IMR-90 (cell line): ENCODE data around the gene CEP57L1. TPM values are rescaled to one million over a fixed set of nuclear protein-coding genes. Genes with fewer than 3 reads are reported as not detected.

Experiments
- ATAC-seq: fragments of 200-7000 bp; cut with Tn5 transposase; 2 replicates; pipeline ENCODE4 v1.9.1; 2020; ENCODE audit warnings: low read depth, mild to moderate bottlenecking, moderate library complexity
- BruUV-seq: library from RNA; stranded (reverse); fragments of 400-500 nt; replicated peaks from 2 replicates; lab custom pipeline; 2021; lab: Mats Ljungman, UMichigan
- CTCF ChIA-PET: fragments of 300-600 bp; formaldehyde crosslinking; extraction: SDS; loops from one replicate; lab custom pipeline; 2021; ENCODE audit warnings: antibody characterized with exemption; lab: Yijun Ruan, JAX
- POLR2A ChIA-PET: fragments of 300-600 bp; sonication (Branson Sonifier 250); formaldehyde crosslinking; loops from one replicate; lab custom pipeline; 2022; ENCODE audit warnings: antibody characterized with exemption; ENCODE audit not compliant: unreplicated experiment; lab: Charles Lee
- DNase-seq: peaks from one replicate; pipeline ENCODE4 v3.0.0; 2013
- H2AFZ ChIP-seq: replicated peaks from 2 replicates; pipeline ENCODE3; 2013; ENCODE audit warnings: low read length, mild to moderate bottlenecking; ENCODE audit not compliant: poor library complexity
- H2AK5ac ChIP-seq: 2 replicates; pipeline ENCODE4 v1.6.1; 2013; ENCODE audit warnings: low read depth, low read length, inconsistent platforms
- H2AK9ac ChIP-seq: replicated peaks from 2 replicates; pipeline ENCODE3; 2013; ENCODE audit warnings: mild to moderate bottlenecking, low read depth, low read length, moderate library complexity; ENCODE audit not compliant: poor library complexity
- H2BK120ac ChIP-seq: 2 replicates; pipeline ENCODE4 v1.6.1; 2013; ENCODE audit warnings: low read depth, low read length, inconsistent platforms
- H2BK15ac ChIP-seq: 3 replicates; pipeline ENCODE4 v1.6.1; 2013; ENCODE audit warnings: low read depth, low read length, inconsistent platforms
- H2BK20ac ChIP-seq: 2 replicates; pipeline ENCODE4 v1.6.1; 2013; ENCODE audit warnings: low read depth, mild to moderate bottlenecking, inconsistent platforms, low read length, moderate library complexity
- H2BK5ac ChIP-seq: 2 replicates; pipeline ENCODE4 v1.6.1; 2013; ENCODE audit warnings: mild to moderate bottlenecking, low read depth, low read length, inconsistent platforms; ENCODE audit not compliant: poor library complexity, severe bottlenecking
- H3K14ac ChIP-seq: replicated peaks from 2 replicates; pipeline ENCODE4 v1.6.1; 2013; ENCODE audit warnings: low read depth, low read length, inconsistent platforms
- H3K18ac ChIP-seq: 2 replicates; pipeline ENCODE4 v1.6.1; 2013; ENCODE audit warnings: low read depth, low read length, control low read depth
- H3K23ac ChIP-seq: 2 replicates; pipeline ENCODE4 v1.6.1; 2013; ENCODE audit warnings: low read depth, low read length, inconsistent platforms
- H3K27ac ChIP-seq: 2 replicates; pipeline ENCODE4 v1.5.1; 2013; ENCODE audit warnings: mild to moderate bottlenecking, control low read depth, low read length; ENCODE audit not compliant: insufficient read depth
- H3K27me3 ChIP-seq: 2 replicates; pipeline ENCODE4 v1.6.1; 2013; ENCODE audit warnings: low read length; ENCODE audit not compliant: control insufficient read depth, insufficient read depth
- H3K36me3 ChIP-seq: 2 replicates; pipeline ENCODE4 v1.6.1; 2013; ENCODE audit warnings: low read length, mixed read lengths; ENCODE audit not compliant: control insufficient read depth, insufficient read depth
- H3K4ac ChIP-seq: 2 replicates; pipeline ENCODE4 v1.6.1; 2013; ENCODE audit warnings: low read depth, low read length, inconsistent platforms
- H3K4me1 ChIP-seq: 2 replicates; pipeline ENCODE4 v1.6.1; 2013; ENCODE audit warnings: low read length, mixed read lengths; ENCODE audit not compliant: control insufficient read depth, insufficient read depth
- H3K4me2 ChIP-seq: 2 replicates; pipeline ENCODE4 v1.6.1; 2013; ENCODE audit warnings: low read depth, mild to moderate bottlenecking, control low read depth, low read length, moderate library complexity
- H3K4me3 ChIP-seq: 2 replicates; pipeline ENCODE4 v1.5.1; 2013; ENCODE audit warnings: low read depth, mild to moderate bottlenecking, control low read depth, low read length, moderate library complexity; ENCODE audit not compliant: insufficient read depth
- H3K56ac ChIP-seq: 2 replicates; pipeline ENCODE4 v1.6.1; 2013; ENCODE audit warnings: low read length, inconsistent platforms; ENCODE audit not compliant: insufficient read depth; ENCODE audit errors: extremely low read depth
- H3K79me1 ChIP-seq, 2 experiments: 2 replicates each; pipeline ENCODE4 v1.6.1; 2013; ENCODE audit warnings: low read length in 2 of 2, inconsistent platforms in 1 of 2, low read depth in 1 of 2
- H3K9ac ChIP-seq: 2 replicates; pipeline ENCODE4 v1.6.1; 2013; ENCODE audit warnings: low read depth, low read length, control low read depth
- H3K9me1 ChIP-seq: 2 replicates; pipeline ENCODE4 v1.6.1; 2013; ENCODE audit warnings: low read length, inconsistent platforms; ENCODE audit not compliant: insufficient read depth
- H3K9me3 ChIP-seq: 2 replicates; pipeline ENCODE4 v1.6.1; 2013; ENCODE audit warnings: low read length; ENCODE audit not compliant: control insufficient read depth, insufficient read depth
- H4K20me1 ChIP-seq: 2 replicates; pipeline ENCODE4 v1.6.1; 2013; ENCODE audit warnings: low read length, inconsistent platforms; ENCODE audit not compliant: insufficient read depth
- H4K5ac ChIP-seq: 2 replicates; pipeline ENCODE4 v1.6.1; 2013; ENCODE audit warnings: mild to moderate bottlenecking, low read depth, low read length, control low read depth
- H4K8ac ChIP-seq, 2 experiments: 2 replicates each; pipeline ENCODE4 v1.6.1; 2013; ENCODE audit warnings: low read depth in 2 of 2, low read length in 2 of 2, control low read depth in 1 of 2, inconsistent platforms in 1 of 2
- H4K91ac ChIP-seq: 2 replicates; pipeline ENCODE4 v1.6.1; 2013; ENCODE audit warnings: low read depth, low read length, inconsistent platforms; ENCODE audit not compliant: insufficient read depth
- BHLHE40 ChIP-seq: fragments of 150-350 bp; IDR thresholded peaks from 2 replicates; pipeline ENCODE4 v1.6.1; 2016; ENCODE audit warnings: mild to moderate bottlenecking, low read depth, low read length
- CEBPB ChIP-seq: IDR thresholded peaks from 2 replicates; pipeline ENCODE4 v1.6.1; 2012; ENCODE audit warnings: low read depth, low read length, improper control_type of control experiment
- CHD1 ChIP-seq: IDR thresholded peaks from 2 replicates; pipeline ENCODE4 v1.6.1; 2012; ENCODE audit warnings: low read depth, low read length, improper control_type of control experiment
- ELK1 ChIP-seq: fragments of 150-350 bp; IDR thresholded peaks from 2 replicates; pipeline ENCODE4 v1.6.1; 2016; ENCODE audit warnings: low read depth, mild to moderate bottlenecking, low read length, moderate library complexity, borderline replicate concordance
- FOS ChIP-seq: fragments of 150-350 bp; IDR thresholded peaks from 2 replicates; pipeline ENCODE4 v1.6.1; 2016; ENCODE audit warnings: low read depth, low read length
- MAZ ChIP-seq: IDR thresholded peaks from 2 replicates; pipeline ENCODE4 v1.6.1; 2012; ENCODE audit warnings: low read depth, mild to moderate bottlenecking, low read length, improper control_type of control experiment, moderate library complexity, borderline replicate concordance
- NFE2L2 ChIP-seq: fragments of 150-350 bp; IDR thresholded peaks from 2 replicates; pipeline ENCODE4 v1.6.1; 2016; ENCODE audit warnings: low read depth, mild to moderate bottlenecking, low read length
- RAD21 ChIP-seq: IDR thresholded peaks from 2 replicates; pipeline ENCODE4 v1.6.1; 2012; ENCODE audit warnings: low read length, improper control_type of control experiment
- RFX5 ChIP-seq: IDR thresholded peaks from 2 replicates; pipeline ENCODE4 v1.8.0; 2012; ENCODE audit warnings: low read depth, mild to moderate bottlenecking, low read length, moderate library complexity
- SMC3 ChIP-seq: fragments of 150-350 bp; IDR thresholded peaks from 2 replicates; pipeline ENCODE4 v1.6.1; 2016; ENCODE audit warnings: low read depth, mild to moderate bottlenecking, antibody characterized with exemption, low read length, moderate library complexity
- USF2 ChIP-seq: fragments of 150-350 bp; IDR thresholded peaks from 2 replicates; pipeline ENCODE4 v1.6.1; 2017; ENCODE audit warnings: mild to moderate bottlenecking, antibody characterized with exemption, low read length, low read depth
- WGBS, 2 experiments: methylation state at CpG; one replicate each; pipeline versions ENCODE4 v1.1.5 to v1.1.7; 2013; ENCODE audit warnings: missing lambda C conversion rate in 2 of 2; ENCODE audit not compliant: insufficient read length in 1 of 2; ENCODE audit errors: extremely low coverage in 2 of 2; 5-methylcytosine and 5-hydroxymethylcytosine counted together
- dilution Hi-C: fragments of 300-500 bp; cut with HindIII; formaldehyde crosslinking; loops from one replicate; pipeline ENCODE4 v1.14.3; 2018; ENCODE audit warnings: low sequenced_read_pairs; ENCODE audit not compliant: unreplicated experiment
- in situ Hi-C: fragments of 300-500 bp; cut with MboI; formaldehyde crosslinking; loops from 3 replicates; pipeline ENCODE4 v1.14.3; 2019; ENCODE audit warnings: low sequenced_read_pairs, inconsistent platforms, mixed read lengths
- intact Hi-C: fragments of 100-400 bp; cut with micrococcal nuclease; formaldehyde crosslinking; loops from 2 replicates; pipeline ENCODE4 v1.10.0; 2022
- polyA plus RNA-seq, 3 experiments: library from polyadenylated mRNA; depleted of rRNA; stranded (reverse); fragments of >200 nt; gene quantifications; 2 replicates each; pipeline ENCODE4 v1.2.3, GENCODE V29; 2012; ENCODE audit warnings: low replicate concordance in 1 of 3
- total RNA-seq: library from RNA; depleted of rRNA; stranded (reverse); fragments of >200 nt; gene quantifications from 2 replicates; pipeline ENCODE4 v1.2.3, GENCODE V29; 2012

Gene CEP57L1
- total and polyA plus RNA-seq, 2 of the 4 experiments (the other 2 are of a cell fraction), result 10.3 to 21.9 TPM

- ATAC-seq, result no peak
Measured at GRCh38 chr6:109184638-109185037, 89.3 kb downstream of the CEP57L1 start.

More at GRCh38 chr6:109184638-109185037, 89.3 kb downstream of the CEP57L1 start:
- Histone ChIP-seq H3K36me3 (no peaks in the 10 kb centered on the region), H2BK5ac (no peak overlapping the region), H3K4ac (no peak overlapping the region), H3K9me1 (no peaks in the 10 kb centered on the region), H3K4me1 (no peaks in the 10 kb centered on the region), H2BK15ac (no peak overlapping the region), H3K27me3 (peaks cover 17% of the 10 kb centered on the region), H2BK120ac (no peak overlapping the region), H3K14ac (no peak overlapping the region), H3K4me3 (no peak overlapping the region), H3K9me3 (no peaks in the 10 kb centered on the region), H3K79me1 (no peaks in the 10 kb centered on the region), H3K4me2 (no peak overlapping the region), H3K23ac (no peak overlapping the region), H4K91ac (no peak overlapping the region), H3K27ac (no peak overlapping the region), H4K5ac (no peak overlapping the region), H2BK20ac (no peak overlapping the region), H3K18ac (no peak overlapping the region), H2AFZ (no peak overlapping the region), H3K56ac (no peak overlapping the region), H2AK9ac (no peak overlapping the region), H3K9ac (no peak overlapping the region), H2AK5ac (no peak overlapping the region), H4K8ac (no peak overlapping the region), H4K20me1 (no peaks in the 10 kb centered on the region)
- BruUV-seq, result no TSS peak
- intact Hi-C loops (no loop called here), in situ Hi-C loops (loop anchor here (25.0 kb wide), 1 partner anchor 203 kb away; the partner anchor contains the start of gene CD164), dilution Hi-C loops (no loop called here)
- CTCF ChIA-PET, result no interaction called here
- no peak for DNase-seq
- TF ChIP-seq FOS, result no peak
- no peak for TF ChIP-seq ELK1
- no peak for TF ChIP-seq NFE2L2
- no peak for TF ChIP-seq BHLHE40
- TF ChIP-seq RAD21, result no peak
- TF ChIP-seq USF2, result no peak
- no peak for TF ChIP-seq SMC3
- no peak for TF ChIP-seq RFX5
- no peak for TF ChIP-seq MAZ
- TF ChIP-seq CEBPB, result no peak
- TF ChIP-seq CHD1, result no peak
- POLR2A ChIA-PET, result no interaction called here
- WGBS, 2 experiments, result no CpG with 5 or more reads among the region's 3 CpGs
